ENCODE measurements around the gene PNLIP.

PNLIP gene

DNA sequence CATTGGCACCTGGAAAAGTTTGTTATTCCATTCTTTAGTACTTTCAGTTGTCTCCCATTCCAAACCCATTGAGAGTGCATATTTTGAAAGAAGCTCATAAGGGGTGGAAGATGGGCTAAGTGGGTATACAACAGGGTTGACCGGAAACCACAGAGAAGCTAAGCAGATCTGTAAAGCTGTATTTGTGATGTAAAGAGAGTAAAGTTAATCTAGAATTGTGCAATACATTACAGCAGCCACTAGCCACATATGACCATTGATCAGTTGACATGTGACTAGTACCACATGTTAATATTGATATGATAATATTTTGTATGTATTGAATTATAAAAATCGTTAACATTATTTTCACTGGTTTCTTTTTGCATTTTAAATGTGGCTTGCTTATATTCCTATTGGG, 4.9 kb upstream of the PNLIP start:
- H3K4me2 ChIP-seq (ENCODE audit: low read depth, low read length, poor library complexity, severe bottlenecking) = no peak overlapping the region
- H3K27ac ChIP-seq (ENCODE audit: low read depth, low read length) = no peak overlapping the region
- TF ChIP-seq EZH2phosphoT487 (conservative IDR thresholded peaks at IDR 0.05; ENCODE audit: low read length) = no peak
- TF ChIP-seq, protein P1, sequence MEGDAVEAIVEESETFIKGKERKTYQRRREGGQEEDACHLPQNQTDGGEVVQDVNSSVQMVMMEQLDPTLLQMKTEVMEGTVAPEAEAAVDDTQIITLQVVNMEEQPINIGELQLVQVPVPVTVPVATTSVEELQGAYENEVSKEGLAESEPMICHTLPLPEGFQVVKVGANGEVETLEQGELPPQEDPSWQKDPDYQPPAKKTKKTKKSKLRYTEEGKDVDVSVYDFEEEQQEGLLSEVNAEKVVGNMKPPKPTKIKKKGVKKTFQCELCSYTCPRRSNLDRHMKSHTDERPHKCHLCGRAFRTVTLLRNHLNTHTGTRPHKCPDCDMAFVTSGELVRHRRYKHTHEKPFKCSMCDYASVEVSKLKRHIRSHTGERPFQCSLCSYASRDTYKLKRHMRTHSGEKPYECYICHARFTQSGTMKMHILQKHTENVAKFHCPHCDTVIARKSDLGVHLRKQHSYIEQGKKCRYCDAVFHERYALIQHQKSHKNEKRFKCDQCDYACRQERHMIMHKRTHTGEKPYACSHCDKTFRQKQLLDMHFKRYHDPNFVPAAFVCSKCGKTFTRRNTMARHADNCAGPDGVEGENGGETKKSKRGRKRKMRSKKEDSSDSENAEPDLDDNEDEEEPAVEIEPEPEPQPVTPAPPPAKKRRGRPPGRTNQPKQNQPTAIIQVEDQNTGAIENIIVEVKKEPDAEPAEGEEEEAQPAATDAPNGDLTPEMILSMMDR (IDR thresholded peaks at IDR 0.05; ENCODE audit: insufficient read depth, low read length, poor library complexity, severe bottlenecking) = no peak
- H3F3A ChIP-seq (ENCODE audit: insufficient read depth) = no peaks in the 10 kb centered on the region
- no peak overlapping the region for H3K9ac ChIP-seq (ENCODE audit: low read length)
- no peaks in the 10 kb centered on the region for H3K9me2 ChIP-seq (replicated peaks; ENCODE audit: insufficient read depth, low read length)
- no peaks in the 10 kb centered on the region for H3K9me3 ChIP-seq (ENCODE audit: insufficient read depth, low read length)
- H3K79me2 ChIP-seq (ENCODE audit: insufficient read depth, low read length) = no peaks in the 10 kb centered on the region
- no peaks in the 10 kb centered on the region for H4K20me1 ChIP-seq (ENCODE audit: low read depth, low read length)
- no peak overlapping the region for H3K4me3 ChIP-seq (ENCODE audit: insufficient read depth, low read length, poor library complexity, severe bottlenecking)
- H2AFZ ChIP-seq (ENCODE audit: low read depth, low read length, severe bottlenecking) = no peak overlapping the region
- no peaks in the 10 kb centered on the region for H3K36me3 ChIP-seq (ENCODE audit: low read length)
- no peaks in the 10 kb centered on the region for H3K27me3 ChIP-seq (ENCODE audit: low read length)

DNA sequence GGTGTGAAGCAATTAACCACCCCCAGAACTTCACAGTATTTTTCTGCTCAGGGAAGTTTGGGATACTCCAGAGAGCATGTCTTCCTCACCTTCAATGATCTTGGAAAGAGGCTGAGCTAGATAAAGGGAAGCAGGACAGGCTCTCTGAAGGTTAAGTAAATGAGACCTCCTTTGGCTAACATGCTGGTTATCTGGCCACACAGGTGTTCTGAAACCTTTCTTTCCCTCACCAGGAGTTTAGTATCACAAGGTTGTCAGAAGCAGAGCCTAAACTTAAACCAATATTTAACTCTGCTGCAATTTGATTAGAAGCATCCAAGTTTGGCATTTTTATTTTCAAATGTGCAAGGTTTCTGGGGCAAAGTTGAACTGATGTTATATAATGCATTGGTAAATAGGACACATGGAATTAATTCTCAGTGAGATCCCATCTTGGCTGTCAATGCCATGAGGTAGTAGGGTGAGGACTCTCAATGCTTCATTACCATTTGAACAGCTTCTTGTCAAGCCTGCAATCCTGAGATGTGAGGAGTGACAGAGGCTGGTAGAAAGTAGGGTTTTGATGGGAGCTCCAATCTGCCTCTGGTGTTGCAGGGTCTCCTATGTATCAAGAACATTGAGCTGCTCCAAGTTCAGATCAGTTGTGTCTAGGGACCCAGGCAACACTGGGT, 3.6 kb upstream of the PNLIP start:
- H3K36me3 ChIP-seq (ENCODE audit: low read length) = no peaks in the 10 kb centered on the region
- H3K9ac ChIP-seq (ENCODE audit: low read length) = no peak overlapping the region
- H3K27ac ChIP-seq (ENCODE audit: low read depth, low read length) = no peak overlapping the region
- H3F3A ChIP-seq (ENCODE audit: insufficient read depth) = no peaks in the 10 kb centered on the region
- H3K9me2 ChIP-seq (replicated peaks; ENCODE audit: insufficient read depth, low read length) = no peaks in the 10 kb centered on the region
- no peak overlapping the region for H3K4me2 ChIP-seq (ENCODE audit: low read depth, low read length, poor library complexity, severe bottlenecking)
- no peak for TF ChIP-seq EZH2phosphoT487 (conservative IDR thresholded peaks at IDR 0.05; ENCODE audit: low read length)
- TF ChIP-seq, protein P1 (IDR thresholded peaks at IDR 0.05; ENCODE audit: insufficient read depth, low read length, poor library complexity, severe bottlenecking) = no peak
- H3K79me2 ChIP-seq (ENCODE audit: insufficient read depth, low read length) = no peaks in the 10 kb centered on the region
- H3K27me3 ChIP-seq (ENCODE audit: low read length) = no peaks in the 10 kb centered on the region
- H3K9me3 ChIP-seq (ENCODE audit: insufficient read depth, low read length) = no peaks in the 10 kb centered on the region
- no peak overlapping the region for H2AFZ ChIP-seq (ENCODE audit: low read depth, low read length, severe bottlenecking)
- H4K20me1 ChIP-seq (ENCODE audit: low read depth, low read length) = no peaks in the 10 kb centered on the region
- H3K4me3 ChIP-seq (ENCODE audit: insufficient read depth, low read length, poor library complexity, severe bottlenecking) = no peak overlapping the region

- H3K79me2 ChIP-seq (ENCODE audit: insufficient read depth, low read length) = no peaks in the 10 kb centered on the region
- H3K27ac ChIP-seq (ENCODE audit: low read depth, low read length) = no peak overlapping the region
- H3K4me2 ChIP-seq (ENCODE audit: low read depth, low read length, poor library complexity, severe bottlenecking) = no peak overlapping the region
- H3K9me3 ChIP-seq (ENCODE audit: insufficient read depth, low read length) = no peaks in the 10 kb centered on the region
- H3K9ac ChIP-seq (ENCODE audit: low read length) = no peak overlapping the region
- no peaks in the 10 kb centered on the region for H4K20me1 ChIP-seq (ENCODE audit: low read depth, low read length)
- H3K27me3 ChIP-seq (ENCODE audit: low read length) = no peaks in the 10 kb centered on the region
- no peak for TF ChIP-seq EZH2phosphoT487 (conservative IDR thresholded peaks at IDR 0.05; ENCODE audit: low read length)
- TF ChIP-seq, protein P1 (IDR thresholded peaks at IDR 0.05; ENCODE audit: insufficient read depth, low read length, poor library complexity, severe bottlenecking) = no peak
- H3F3A ChIP-seq (ENCODE audit: insufficient read depth) = no peaks in the 10 kb centered on the region
- no peaks in the 10 kb centered on the region for H3K36me3 ChIP-seq (ENCODE audit: low read length)
- no peak overlapping the region for H2AFZ ChIP-seq (ENCODE audit: low read depth, low read length, severe bottlenecking)
- H3K4me3 ChIP-seq (ENCODE audit: insufficient read depth, low read length, poor library complexity, severe bottlenecking) = no peak overlapping the region
- H3K9me2 ChIP-seq (replicated peaks; ENCODE audit: insufficient read depth, low read length) = no peaks in the 10 kb centered on the region
Observed at GRCh38 chr10:116545122-116545521, 609 bp upstream of the PNLIP start.

All from SU-DHL-6 (cell line).